GM12872 (cell line): ENCODE data around the gene GALC.

ENCODE experiments used
- TF ChIP-seq, protein P1 (sequence below): IDR thresholded peaks from 3 replicates; pipeline ENCODE4 v1.5.1; 2011; ENCODE audit warnings: low read depth, mild to moderate bottlenecking, low read length, moderate library complexity; ENCODE audit not compliant: insufficient read depth

GALC gene

DNA sequence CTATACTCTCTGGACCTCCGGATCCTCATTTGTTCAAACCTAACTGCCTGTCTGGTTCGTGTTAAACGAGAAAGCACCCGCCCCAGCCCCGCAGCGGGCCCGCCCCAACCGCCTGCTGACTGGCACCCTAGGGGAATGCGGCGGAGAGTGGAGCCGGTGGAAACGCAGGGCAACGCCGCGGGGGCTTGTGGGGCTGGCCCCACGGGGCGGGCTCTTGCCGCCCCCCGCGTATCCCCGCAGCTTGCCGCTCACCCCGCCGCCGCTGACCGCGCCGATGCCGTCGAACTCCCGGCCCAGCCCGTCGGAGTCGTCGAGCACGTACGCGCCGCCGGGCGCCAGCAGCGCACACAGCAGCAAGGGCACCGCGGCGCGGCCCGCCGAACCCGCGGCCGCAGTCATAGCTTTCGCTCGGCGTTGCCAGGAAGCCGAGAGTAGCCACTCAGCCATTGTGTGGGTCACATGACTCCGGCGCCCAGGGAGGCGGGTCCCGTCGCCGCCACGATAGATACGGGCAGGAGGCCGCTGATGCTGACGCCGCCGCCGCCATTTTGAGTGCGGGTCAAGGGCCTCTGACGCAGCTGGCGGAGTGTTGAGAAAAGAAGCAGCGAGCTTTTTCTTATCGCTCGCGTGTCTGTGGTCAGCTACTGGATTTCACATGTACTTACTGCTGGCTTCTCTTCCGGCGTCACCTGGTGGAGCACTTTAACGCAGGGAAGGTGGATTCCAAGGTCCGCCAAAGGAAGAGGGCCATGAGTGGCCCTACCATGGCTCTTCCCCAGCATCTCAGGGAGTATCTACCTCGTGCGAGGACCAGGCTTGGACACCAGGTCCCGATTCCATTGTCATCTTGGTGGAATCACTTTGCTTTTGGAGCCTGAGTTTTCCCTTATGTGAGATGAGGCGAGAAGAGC, at the start of gene GALC:
TSS of gene GALC (minus strand) at position 465 of the 911 bp plus-strand sequence. CDS start at position 447, 18 bp downstream.
- TF ChIP-seq, protein P1, sequence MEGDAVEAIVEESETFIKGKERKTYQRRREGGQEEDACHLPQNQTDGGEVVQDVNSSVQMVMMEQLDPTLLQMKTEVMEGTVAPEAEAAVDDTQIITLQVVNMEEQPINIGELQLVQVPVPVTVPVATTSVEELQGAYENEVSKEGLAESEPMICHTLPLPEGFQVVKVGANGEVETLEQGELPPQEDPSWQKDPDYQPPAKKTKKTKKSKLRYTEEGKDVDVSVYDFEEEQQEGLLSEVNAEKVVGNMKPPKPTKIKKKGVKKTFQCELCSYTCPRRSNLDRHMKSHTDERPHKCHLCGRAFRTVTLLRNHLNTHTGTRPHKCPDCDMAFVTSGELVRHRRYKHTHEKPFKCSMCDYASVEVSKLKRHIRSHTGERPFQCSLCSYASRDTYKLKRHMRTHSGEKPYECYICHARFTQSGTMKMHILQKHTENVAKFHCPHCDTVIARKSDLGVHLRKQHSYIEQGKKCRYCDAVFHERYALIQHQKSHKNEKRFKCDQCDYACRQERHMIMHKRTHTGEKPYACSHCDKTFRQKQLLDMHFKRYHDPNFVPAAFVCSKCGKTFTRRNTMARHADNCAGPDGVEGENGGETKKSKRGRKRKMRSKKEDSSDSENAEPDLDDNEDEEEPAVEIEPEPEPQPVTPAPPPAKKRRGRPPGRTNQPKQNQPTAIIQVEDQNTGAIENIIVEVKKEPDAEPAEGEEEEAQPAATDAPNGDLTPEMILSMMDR: no peak

DNA sequence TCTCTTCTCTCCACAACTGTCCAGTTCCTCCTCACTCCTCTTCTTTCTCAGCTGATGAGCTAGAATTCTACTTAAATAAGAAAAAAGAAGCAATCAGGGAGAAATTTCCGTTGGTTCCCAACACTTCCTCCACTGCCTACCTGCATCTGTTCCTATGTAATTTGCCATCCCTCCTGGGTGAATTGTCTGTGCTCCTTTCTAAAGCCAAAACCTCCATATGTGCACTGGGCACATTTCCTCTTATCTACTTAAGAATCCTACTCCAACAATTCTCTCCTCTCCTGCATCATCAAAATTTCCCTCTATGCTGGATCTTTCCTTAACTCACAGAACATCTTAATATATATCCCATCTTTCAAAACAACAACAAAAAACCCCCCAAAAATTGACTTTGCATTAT, 47.2 kb upstream of the GALC start:
- TF ChIP-seq, protein P1: no peak

DNA sequence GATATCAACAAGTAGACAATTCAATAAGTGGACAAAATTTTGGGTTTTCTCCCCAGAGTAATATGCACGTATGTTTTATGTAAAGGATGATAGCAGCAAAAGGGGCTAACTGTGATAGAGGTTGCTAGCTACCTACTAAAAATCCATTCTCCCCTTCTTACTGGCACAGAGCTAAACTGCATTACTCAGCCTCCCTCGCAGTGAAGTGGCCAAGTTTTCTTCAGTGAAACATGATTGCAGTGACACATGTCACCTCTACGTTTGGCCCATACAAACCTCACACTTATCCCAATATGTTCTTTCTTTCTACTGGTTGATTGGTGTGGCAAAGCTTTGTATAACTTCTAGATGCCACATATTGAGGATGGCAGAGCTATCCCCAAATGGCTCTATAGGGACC, 46.2 kb upstream of the GALC start:
- TF ChIP-seq, protein P1: no peak

DNA sequence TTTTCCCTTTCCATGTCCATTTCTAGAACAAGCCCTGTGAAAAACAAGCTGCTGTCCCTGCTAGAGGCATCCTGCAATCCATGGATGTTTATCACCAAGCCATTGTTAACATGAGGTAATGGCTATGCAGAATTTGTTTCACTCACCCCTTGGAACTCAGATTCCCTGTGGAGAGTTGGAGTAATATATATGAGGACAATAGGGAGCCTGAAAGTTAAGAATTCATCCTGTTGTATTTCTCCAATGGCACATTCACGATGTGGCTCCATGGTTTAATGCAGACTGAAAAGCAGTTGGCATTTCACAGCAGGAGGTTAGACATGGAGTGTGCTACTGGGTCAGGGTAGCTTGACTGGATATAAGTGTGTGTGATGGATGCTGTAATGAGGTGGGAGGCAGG, 44.3 kb upstream of the GALC start:
- TF ChIP-seq, protein P1: no peak

DNA sequence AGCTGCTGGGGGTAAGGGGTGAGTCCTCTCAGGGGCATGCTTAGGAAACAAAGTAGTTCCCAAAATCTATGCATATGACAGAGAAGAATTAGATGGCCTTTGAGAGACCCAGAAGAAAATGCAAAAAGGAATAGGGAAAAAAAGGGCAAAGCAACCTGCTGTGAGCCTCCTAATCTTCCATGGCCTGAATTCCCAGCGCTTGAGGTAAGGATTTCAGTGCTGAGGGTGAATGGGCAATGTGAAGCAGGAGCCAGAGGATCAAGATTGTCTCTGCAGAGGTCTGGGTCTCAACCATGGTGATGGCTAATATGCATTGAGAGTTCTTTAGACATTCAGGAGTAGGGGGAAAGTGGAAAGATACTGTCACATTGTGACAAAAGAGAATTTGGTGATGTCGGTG, 43.4 kb upstream of the GALC start:
- TF ChIP-seq, protein P1: no peak

DNA sequence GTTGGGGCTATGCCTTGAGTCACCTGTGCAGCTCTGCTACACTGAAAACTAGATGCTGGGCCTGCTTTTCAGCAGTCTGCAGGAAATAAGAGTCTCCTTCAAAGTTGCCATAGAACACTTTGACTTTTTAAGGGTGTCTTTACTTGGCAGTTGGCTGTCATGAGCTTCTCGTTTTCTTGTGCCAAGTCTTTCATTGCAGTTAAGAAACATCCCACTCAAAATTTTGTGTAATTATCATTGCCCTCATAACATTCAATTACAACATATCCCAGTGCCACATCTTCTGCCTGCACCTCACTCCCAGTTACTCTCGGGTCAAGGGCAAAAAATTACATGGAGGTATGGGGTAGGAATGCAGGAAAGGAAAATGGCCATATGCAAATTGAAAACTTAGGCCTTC, 41.1 kb upstream of the GALC start:
- TF ChIP-seq, protein P1: no peak

DNA sequence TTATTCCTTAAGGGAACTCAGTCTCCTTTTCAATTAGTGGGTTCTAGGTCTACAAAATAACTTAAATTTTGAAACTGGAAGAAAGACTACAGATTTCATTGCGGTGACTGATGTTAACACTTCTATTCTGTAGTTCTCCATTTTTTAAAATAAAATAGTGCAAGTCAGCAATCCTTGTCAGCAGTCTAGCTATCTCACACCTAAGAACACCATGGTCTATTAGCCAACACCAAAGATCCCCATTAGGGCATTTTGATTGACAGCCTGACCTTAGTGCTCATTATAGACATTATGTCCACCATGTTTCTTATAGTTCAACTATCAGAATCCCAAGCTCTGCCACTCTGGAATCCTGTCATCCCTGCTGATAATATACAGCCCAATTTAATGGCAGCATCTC, 39.4 kb upstream of the GALC start:
- TF ChIP-seq, protein P1: no peak
